ENCODE measurements around the gene FKBP15.
A peak's percentile ranks its signal among the peaks of the same experiment; 100 is the strongest.

Gene FKBP15

DNA sequence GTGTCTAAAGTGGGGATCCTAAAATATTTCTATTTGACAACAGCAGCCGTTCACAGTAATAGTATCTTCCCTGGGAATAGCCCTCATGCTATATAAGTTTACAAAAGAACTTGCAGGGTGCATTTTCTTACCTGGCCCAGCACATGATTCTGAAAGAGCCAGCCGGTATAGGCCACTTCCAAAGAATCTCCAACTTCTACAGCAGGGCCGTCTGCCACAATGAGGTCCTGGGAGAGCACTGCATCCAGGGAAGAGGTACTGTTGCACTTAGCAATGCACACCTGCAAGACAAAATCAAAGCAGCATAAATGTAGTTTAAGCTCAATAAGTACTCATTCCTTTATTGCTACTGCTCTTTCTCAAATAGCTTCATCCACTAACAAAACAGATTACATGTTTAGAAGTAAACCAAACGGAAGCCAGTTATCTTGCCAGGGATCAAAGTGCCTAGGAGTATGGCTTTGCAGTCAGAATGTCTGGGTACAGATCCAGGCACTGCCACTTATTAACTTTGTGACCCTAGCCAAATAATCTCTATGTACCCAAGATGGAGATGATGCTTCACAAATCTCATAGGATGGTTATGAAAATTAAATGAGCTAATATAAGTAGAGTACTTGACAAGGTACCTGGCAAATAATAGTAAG lies 21.3 kb downstream of the FKBP15 start:
- Histone ChIP-seq H3K36me3 (ENCODE audit: insufficient read depth, low read length) (peaks cover 66% of the 10 kb centered on the region), H3K9me3 (replicated peaks; ENCODE audit: low read length) (no peaks in the 10 kb centered on the region)

DNA sequence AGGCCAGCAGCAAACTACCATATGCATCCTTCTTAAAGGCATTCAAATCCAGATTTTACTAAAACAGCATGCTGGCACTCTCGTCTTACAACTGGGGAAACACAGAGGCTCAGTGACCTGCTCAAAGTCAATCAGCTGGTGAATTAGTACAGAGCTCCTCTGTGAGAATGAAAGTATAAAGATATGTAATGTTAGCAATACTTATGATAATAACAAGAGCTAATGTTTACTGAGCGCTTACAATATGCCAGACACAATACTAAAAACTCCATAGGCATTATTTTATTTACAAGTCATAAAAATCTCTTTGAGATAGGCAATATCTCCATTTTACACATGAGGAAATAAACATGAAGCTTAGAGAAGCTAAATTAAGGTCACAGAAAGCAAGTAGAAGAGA lies 28.6 kb downstream of the FKBP15 start:
- peaks cover 36% of the 10 kb centered on the region for H3K36me3 ChIP-seq (ENCODE audit: insufficient read depth, low read length)
- H3K9ac ChIP-seq (ENCODE audit: low read depth, low read length), result no peak overlapping the region

More for the DNA sequence above, 21.3 kb downstream of the FKBP15 start:
- Histone ChIP-seq H3K9ac (ENCODE audit: low read depth, low read length) (no peak overlapping the region), H3K27me3 (ENCODE audit: control insufficient read depth, insufficient read depth, low read length) (no peaks in the 10 kb centered on the region), H3K4me2 (ENCODE audit: low read length) (no peak overlapping the region), H3K4me3 (ENCODE audit: low read length) (no peak overlapping the region), H3K4me1 (ENCODE audit: control insufficient read depth, insufficient read depth, low read length) (no peaks in the 10 kb centered on the region)

DNA sequence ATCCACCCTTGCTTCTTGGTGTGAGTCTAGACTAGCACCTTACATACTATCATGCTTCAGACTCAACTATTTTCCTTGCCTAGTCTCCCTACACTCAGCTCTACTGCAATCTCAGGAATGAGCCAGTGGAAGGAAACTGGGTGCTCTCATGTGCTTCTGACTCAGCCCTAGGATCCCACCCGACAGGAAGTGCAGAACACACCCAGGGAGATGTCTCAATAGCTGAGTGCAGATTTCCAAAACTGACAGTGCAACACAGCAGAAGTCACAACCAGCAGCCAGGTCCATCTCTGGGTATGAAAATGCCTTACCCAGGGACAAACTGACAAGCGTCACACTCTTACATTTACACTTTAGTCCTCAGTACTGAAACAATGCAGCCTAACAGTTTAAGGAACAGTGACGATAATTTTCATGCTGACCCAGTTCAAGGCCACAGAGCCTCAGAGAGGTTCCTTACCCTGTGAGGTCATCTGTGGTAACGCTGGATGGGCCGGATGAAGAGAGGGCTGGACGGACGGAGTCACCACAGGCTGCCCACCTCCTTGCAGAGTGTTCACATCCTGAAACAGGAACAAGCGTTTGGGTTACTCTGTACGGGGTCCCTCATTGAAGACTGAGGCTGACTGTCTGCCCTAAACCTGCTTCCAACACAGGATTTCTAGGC lies 33.0 kb downstream of the FKBP15 start:
- Histone ChIP-seq H3K9me3 (replicated peaks; ENCODE audit: low read length) (no peaks in the 10 kb centered on the region), H3K36me3 (ENCODE audit: insufficient read depth, low read length) (peaks cover 58% of the 10 kb centered on the region), H3K4me2 (ENCODE audit: low read length) (peak overlapping the region; percentile 71), H3K9ac (ENCODE audit: low read depth, low read length) (peak overlapping the region; percentile 64), H3K4me3 (ENCODE audit: low read length) (peak overlapping the region; percentile 59), H3K27me3 (ENCODE audit: control insufficient read depth, insufficient read depth, low read length) (no peaks in the 10 kb centered on the region), H3K4me1 (ENCODE audit: control insufficient read depth, insufficient read depth, low read length) (peaks cover 21% of the 10 kb centered on the region)

More for the DNA sequence above, 28.6 kb downstream of the FKBP15 start:
- no peak overlapping the region for H3K4me2 ChIP-seq (ENCODE audit: low read length)
- H3K27me3 ChIP-seq (ENCODE audit: control insufficient read depth, insufficient read depth, low read length), result no peaks in the 10 kb centered on the region
- no peak overlapping the region for H3K4me3 ChIP-seq (ENCODE audit: low read length)
- H3K9me3 ChIP-seq (replicated peaks; ENCODE audit: low read length), result no peaks in the 10 kb centered on the region
- H3K4me1 ChIP-seq (ENCODE audit: control insufficient read depth, insufficient read depth, low read length), result peaks cover 17% of the 10 kb centered on the region

DNA sequence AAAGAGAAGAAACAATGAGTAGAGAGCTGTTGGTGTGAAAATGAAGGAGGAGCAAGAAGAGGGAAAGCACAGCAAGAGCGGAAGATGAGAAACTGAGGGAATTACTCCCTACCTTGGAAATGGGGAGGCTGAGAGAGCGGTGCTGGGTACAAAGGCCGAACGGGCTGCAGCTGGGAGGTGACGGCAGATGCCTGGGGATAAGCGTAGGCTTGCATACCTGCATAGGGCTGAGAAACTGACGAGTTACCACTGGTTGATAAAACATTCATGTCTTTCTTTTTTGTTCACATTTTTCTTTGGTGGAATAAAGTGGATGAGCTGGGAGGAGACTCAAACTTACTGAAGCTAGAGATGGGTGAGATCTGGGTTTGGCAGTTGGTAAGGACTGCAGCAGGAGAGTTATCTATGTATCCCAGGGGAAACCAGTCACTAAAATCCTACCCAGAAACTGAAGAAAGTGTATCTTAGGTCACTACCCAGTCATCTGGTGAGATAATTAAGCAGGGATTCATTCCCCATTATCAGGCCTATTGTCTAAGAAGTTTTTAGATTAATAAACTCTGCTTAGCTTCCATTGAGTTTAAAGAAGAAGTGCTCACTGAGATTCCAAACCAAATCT lies 34.8 kb downstream of the FKBP15 start:
- no peak overlapping the region for H3K4me2 ChIP-seq (ENCODE audit: low read length)
- no peaks in the 10 kb centered on the region for H3K27me3 ChIP-seq (ENCODE audit: control insufficient read depth, insufficient read depth, low read length)
- peaks cover 21% of the 10 kb centered on the region for H3K4me1 ChIP-seq (ENCODE audit: control insufficient read depth, insufficient read depth, low read length)
- H3K9me3 ChIP-seq (replicated peaks; ENCODE audit: low read length), result no peaks in the 10 kb centered on the region
- peaks cover 67% of the 10 kb centered on the region for H3K36me3 ChIP-seq (ENCODE audit: insufficient read depth, low read length)
- H3K9ac ChIP-seq (ENCODE audit: low read depth, low read length), result no peak overlapping the region
- no peak overlapping the region for H3K4me3 ChIP-seq (ENCODE audit: low read length)

DNA sequence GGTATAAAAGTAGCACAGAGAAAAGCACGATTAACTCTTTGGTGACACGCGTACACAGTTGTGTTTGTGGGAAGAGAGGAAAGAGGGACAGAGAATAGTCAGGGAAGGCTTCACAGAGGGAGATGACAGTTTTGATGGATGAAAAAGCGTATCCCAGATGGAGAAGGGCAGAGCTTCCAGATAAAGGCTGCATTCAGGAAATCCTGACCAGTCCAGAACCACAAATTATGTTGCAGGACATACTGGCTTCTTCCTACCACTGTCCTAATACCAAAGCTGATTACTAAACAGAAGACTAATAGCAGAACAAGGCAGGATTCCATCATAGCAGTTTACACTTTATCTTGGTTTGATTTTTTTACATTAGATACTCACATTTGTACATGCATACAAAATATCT lies 35.8 kb downstream of the FKBP15 start:
- no peak overlapping the region for H3K4me3 ChIP-seq (ENCODE audit: low read length)
- H3K9me3 ChIP-seq (replicated peaks; ENCODE audit: low read length), result no peaks in the 10 kb centered on the region
- peaks cover 21% of the 10 kb centered on the region for H3K4me1 ChIP-seq (ENCODE audit: control insufficient read depth, insufficient read depth, low read length)
- H3K27me3 ChIP-seq (ENCODE audit: control insufficient read depth, insufficient read depth, low read length), result no peaks in the 10 kb centered on the region
- H3K9ac ChIP-seq (ENCODE audit: low read depth, low read length), result no peak overlapping the region
- no peak overlapping the region for H3K4me2 ChIP-seq (ENCODE audit: low read length)
- peaks cover 69% of the 10 kb centered on the region for H3K36me3 ChIP-seq (ENCODE audit: insufficient read depth, low read length)

DNA sequence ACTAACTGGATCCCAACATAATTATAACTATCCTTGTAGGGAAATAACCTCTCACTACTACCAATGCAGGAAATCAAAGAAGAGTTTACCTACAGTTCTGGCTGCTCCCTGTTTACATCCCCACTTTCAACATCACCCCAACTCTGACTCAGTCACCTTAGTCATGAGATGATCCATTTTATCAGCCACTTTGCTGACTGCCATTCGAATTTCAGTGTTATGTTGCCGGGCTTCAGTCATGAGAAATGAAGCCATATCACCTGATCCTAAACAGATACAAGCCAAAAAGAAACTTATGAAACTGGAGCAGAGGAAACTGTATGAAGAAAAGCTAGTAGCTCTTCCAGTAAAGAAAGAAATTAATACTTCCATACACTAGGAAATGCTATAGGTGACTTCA lies 36.5 kb downstream of the FKBP15 start:
- no peak overlapping the region for H3K4me3 ChIP-seq (ENCODE audit: low read length)
- H3K9ac ChIP-seq (ENCODE audit: low read depth, low read length), result no peak overlapping the region
- no peaks in the 10 kb centered on the region for H3K27me3 ChIP-seq (ENCODE audit: control insufficient read depth, insufficient read depth, low read length)
- H3K4me1 ChIP-seq (ENCODE audit: control insufficient read depth, insufficient read depth, low read length), result peaks cover 21% of the 10 kb centered on the region
- no peak overlapping the region for H3K4me2 ChIP-seq (ENCODE audit: low read length)
- H3K9me3 ChIP-seq (replicated peaks; ENCODE audit: low read length), result no peaks in the 10 kb centered on the region
- H3K36me3 ChIP-seq (ENCODE audit: insufficient read depth, low read length), result peaks cover 70% of the 10 kb centered on the region

DNA sequence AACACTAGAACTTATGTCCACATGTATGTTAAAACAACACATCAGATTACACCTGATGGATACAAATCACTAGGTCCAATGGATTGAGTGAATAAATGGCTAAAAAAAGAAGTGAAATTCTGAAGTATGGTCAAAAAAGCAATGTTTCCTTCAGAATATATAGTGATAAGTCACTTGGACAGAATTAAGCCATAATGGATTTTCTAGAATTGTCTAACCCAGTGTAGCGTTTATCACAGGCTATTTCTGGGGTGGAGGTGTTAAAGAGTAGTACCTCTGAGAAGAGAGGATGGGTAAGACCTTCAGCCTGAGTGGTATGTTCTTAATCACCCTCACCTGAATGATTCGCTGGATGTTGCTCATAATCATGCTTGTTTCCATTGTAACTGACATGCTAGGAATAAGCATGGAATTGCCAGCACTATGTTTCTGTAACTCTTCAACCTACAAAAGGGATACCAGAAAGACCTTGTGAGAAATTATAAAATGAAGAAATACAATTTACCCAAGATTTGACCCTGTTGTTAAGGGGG lies 37.1 kb downstream of the FKBP15 start:
- Histone ChIP-seq H3K4me1 (ENCODE audit: control insufficient read depth, insufficient read depth, low read length) (peaks cover 19% of the 10 kb centered on the region), H3K9me3 (replicated peaks; ENCODE audit: low read length) (no peaks in the 10 kb centered on the region), H3K36me3 (ENCODE audit: insufficient read depth, low read length) (peaks cover 70% of the 10 kb centered on the region), H3K9ac (ENCODE audit: low read depth, low read length) (no peak overlapping the region), H3K4me2 (ENCODE audit: low read length) (no peak overlapping the region), H3K4me3 (ENCODE audit: low read length) (no peak overlapping the region), H3K27me3 (ENCODE audit: control insufficient read depth, insufficient read depth, low read length) (no peaks in the 10 kb centered on the region)

DNA sequence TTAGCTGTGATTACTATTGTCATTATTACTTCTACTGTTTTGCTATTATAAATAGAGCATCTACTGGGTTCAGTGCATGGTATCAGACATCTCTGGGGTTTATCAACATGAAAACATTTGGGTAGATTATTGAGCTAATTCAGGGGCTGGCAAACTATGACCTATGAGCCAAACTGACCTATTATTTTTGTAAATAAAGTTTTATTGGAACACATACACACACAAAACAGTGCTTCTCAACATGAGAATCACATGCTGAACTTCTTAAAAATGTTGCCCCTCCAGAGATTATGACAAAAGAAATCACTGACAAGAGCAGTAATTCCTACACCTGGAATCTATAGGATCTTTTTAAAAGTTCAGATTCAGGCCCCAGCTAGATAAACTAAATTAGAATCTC lies 39.9 kb downstream of the FKBP15 start:
- Histone ChIP-seq H3K27me3 (ENCODE audit: control insufficient read depth, insufficient read depth, low read length) (no peaks in the 10 kb centered on the region), H3K36me3 (ENCODE audit: insufficient read depth, low read length) (peaks cover 79% of the 10 kb centered on the region), H3K9me3 (replicated peaks; ENCODE audit: low read length) (no peaks in the 10 kb centered on the region), H3K4me2 (ENCODE audit: low read length) (no peak overlapping the region), H3K9ac (ENCODE audit: low read depth, low read length) (no peak overlapping the region), H3K4me3 (ENCODE audit: low read length) (no peak overlapping the region), H3K4me1 (ENCODE audit: control insufficient read depth, insufficient read depth, low read length) (peaks cover 12% of the 10 kb centered on the region)

DNA sequence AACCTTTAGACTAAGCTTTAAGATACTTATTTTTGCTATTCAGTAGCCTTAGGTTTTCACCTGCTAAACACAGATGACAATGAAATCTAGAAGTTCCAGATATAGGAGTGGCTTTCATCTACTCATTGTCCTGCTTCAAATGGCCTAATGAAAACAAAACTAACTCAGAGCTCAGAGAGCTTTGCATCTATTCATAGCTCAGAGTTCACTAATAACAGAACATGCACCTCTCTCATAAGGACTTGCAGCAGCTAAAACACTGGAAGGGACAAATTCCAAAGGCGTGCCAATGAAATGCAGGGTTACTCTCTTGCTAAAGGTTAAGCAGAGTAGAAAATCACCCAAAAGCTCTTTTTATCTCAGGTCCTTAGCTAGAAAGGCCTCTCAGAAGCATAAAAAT lies 41.2 kb downstream of the FKBP15 start:
- Histone ChIP-seq H3K4me3 (ENCODE audit: low read length) (no peak overlapping the region), H3K27me3 (ENCODE audit: control insufficient read depth, insufficient read depth, low read length) (no peaks in the 10 kb centered on the region), H3K9me3 (replicated peaks; ENCODE audit: low read length) (no peaks in the 10 kb centered on the region), H3K9ac (ENCODE audit: low read depth, low read length) (no peak overlapping the region), H3K4me2 (ENCODE audit: low read length) (no peak overlapping the region), H3K36me3 (ENCODE audit: insufficient read depth, low read length) (peaks cover 80% of the 10 kb centered on the region), H3K4me1 (ENCODE audit: control insufficient read depth, insufficient read depth, low read length) (peaks cover 12% of the 10 kb centered on the region)

DNA sequence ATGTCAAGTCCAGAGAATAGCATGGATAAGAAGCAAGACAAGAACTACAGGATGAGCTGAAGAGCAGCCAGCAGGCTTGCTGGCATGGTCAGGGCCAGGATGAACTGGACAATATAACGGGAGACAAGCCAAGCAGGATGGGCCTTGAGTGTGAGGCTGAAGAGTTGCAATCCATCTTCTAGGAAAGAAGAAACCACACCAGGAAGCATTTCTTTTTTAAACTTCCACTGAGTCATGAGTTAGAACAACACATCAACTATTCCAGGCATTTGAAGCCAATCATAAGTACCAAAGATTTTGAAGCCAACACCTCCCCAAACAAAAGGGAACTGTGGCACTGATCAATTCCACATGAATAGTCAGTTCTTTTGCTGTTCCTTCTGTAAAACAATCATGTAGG lies 43.0 kb downstream of the FKBP15 start:
- H3K27me3 ChIP-seq (ENCODE audit: control insufficient read depth, insufficient read depth, low read length), result no peaks in the 10 kb centered on the region
- no peak overlapping the region for H3K4me3 ChIP-seq (ENCODE audit: low read length)
- peaks cover 12% of the 10 kb centered on the region for H3K4me1 ChIP-seq (ENCODE audit: control insufficient read depth, insufficient read depth, low read length)
- H3K9ac ChIP-seq (ENCODE audit: low read depth, low read length), result no peak overlapping the region
- H3K36me3 ChIP-seq (ENCODE audit: insufficient read depth, low read length), result peaks cover 78% of the 10 kb centered on the region
- H3K4me2 ChIP-seq (ENCODE audit: low read length), result peak overlapping the region; percentile 1
- no peaks in the 10 kb centered on the region for H3K9me3 ChIP-seq (replicated peaks; ENCODE audit: low read length)

DNA sequence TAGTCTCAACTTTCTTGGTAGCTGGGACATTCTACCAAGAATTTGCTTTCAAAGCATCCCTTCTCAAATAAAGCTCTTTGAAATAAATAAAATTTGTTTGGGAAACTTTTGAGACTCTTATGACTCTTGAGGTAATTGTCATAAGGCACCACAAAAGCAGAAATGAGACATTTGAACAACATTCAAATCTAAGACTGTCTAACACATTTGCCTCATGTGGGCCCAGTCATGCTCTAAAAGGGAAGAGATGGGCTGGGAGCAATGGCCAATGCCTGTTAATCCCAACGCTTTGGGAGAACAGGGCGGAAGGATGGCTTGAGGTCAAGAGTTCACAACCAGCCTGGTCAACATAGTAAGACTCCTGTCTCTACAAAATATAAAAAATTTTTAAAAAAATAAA lies 43.8 kb downstream of the FKBP15 start:
- Histone ChIP-seq H3K9ac (ENCODE audit: low read depth, low read length) (no peak overlapping the region), H3K27me3 (ENCODE audit: control insufficient read depth, insufficient read depth, low read length) (no peaks in the 10 kb centered on the region), H3K4me2 (ENCODE audit: low read length) (no peak overlapping the region), H3K4me3 (ENCODE audit: low read length) (no peak overlapping the region), H3K4me1 (ENCODE audit: control insufficient read depth, insufficient read depth, low read length) (peaks cover 12% of the 10 kb centered on the region), H3K9me3 (replicated peaks; ENCODE audit: low read length) (no peaks in the 10 kb centered on the region), H3K36me3 (ENCODE audit: insufficient read depth, low read length) (peaks cover 78% of the 10 kb centered on the region)
